ENCODE data around the gene PLXNA4.

Gene PLXNA4, protein sequence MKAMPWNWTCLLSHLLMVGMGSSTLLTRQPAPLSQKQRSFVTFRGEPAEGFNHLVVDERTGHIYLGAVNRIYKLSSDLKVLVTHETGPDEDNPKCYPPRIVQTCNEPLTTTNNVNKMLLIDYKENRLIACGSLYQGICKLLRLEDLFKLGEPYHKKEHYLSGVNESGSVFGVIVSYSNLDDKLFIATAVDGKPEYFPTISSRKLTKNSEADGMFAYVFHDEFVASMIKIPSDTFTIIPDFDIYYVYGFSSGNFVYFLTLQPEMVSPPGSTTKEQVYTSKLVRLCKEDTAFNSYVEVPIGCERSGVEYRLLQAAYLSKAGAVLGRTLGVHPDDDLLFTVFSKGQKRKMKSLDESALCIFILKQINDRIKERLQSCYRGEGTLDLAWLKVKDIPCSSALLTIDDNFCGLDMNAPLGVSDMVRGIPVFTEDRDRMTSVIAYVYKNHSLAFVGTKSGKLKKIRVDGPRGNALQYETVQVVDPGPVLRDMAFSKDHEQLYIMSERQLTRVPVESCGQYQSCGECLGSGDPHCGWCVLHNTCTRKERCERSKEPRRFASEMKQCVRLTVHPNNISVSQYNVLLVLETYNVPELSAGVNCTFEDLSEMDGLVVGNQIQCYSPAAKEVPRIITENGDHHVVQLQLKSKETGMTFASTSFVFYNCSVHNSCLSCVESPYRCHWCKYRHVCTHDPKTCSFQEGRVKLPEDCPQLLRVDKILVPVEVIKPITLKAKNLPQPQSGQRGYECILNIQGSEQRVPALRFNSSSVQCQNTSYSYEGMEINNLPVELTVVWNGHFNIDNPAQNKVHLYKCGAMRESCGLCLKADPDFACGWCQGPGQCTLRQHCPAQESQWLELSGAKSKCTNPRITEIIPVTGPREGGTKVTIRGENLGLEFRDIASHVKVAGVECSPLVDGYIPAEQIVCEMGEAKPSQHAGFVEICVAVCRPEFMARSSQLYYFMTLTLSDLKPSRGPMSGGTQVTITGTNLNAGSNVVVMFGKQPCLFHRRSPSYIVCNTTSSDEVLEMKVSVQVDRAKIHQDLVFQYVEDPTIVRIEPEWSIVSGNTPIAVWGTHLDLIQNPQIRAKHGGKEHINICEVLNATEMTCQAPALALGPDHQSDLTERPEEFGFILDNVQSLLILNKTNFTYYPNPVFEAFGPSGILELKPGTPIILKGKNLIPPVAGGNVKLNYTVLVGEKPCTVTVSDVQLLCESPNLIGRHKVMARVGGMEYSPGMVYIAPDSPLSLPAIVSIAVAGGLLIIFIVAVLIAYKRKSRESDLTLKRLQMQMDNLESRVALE (N-terminal part only)

DNA sequence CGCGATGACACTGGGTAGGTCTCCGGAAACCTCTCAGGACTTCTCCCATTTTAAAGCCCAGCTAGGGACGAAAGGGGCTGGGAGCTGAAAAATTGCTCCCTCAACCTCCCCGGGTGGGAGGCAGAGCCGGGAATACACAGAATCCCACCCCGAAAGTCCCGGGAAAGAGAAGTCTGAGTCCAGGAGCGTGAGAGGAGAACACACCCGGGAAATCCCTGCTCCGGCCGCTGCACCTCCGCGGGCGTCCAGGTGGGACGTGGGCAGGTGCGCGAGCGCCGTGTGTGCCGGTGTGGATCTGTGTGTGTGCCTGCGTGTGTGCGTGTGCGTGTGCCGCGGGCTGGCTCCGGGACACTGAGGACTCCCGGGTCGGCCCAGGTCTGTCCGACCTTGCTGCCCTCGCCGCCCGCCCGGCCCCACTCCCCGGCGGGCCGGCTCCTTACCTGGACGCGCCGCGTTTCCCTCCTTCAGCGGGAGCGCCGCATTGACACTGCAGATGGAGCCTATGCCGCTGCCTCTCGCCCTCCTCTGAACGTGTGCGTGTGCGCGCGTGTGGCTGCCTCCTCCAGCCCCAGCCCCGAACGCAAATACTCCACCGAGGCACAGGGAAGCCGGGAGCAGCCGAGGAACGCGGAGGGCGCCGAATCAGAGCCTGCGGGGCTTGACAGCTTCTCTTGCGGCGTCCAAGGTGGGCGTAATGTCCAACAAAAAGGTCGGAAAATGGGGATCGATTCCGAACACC is at the start of gene PLXNA4:
Gene PLXNA4, minus strand, starts transcription at position 489 of the 739 bp plus-strand sequence. CDS start 67,777 bp downstream, outside the sequence.
- no peaks in the 10 kb centered on the region for H3K36me3 ChIP-seq
- no peak for TF ChIP-seq Cebpa-rat (IDR thresholded peaks at IDR 0.05)
- no peak within 1 kb of the TSS for H3K27ac ChIP-seq
- peaks cover 0 to 46% (median 25%) of the 10 kb centered on the region in 11 experiments; a peak in 16 of 22 replicates for H4K20me1 ChIP-seq
- peak within 1 kb of the TSS; percentile 94 to 99 (median 99) for H3K4me2 ChIP-seq
- peak within 1 kb of the TSS; percentile 60 to 76 (median 66) for H3K4me3 ChIP-seq
- peak within 1 kb of the TSS; percentile 13 to 64 (median 56); a peak in 18 of 22 replicates for H3K9ac ChIP-seq
- H3K4me1 ChIP-seq: peaks cover 8 to 22% (median 16%) of the 10 kb centered on the region in 10 experiments; a peak in 19 of 20 replicates
- H3K9me3 ChIP-seq (replicated peaks in 1 of 11): no peaks in the 10 kb centered on the region
- peaks cover 69 to 83% (median 75%) of the 10 kb centered on the region in 11 experiments for H3K27me3 ChIP-seq

DNA sequence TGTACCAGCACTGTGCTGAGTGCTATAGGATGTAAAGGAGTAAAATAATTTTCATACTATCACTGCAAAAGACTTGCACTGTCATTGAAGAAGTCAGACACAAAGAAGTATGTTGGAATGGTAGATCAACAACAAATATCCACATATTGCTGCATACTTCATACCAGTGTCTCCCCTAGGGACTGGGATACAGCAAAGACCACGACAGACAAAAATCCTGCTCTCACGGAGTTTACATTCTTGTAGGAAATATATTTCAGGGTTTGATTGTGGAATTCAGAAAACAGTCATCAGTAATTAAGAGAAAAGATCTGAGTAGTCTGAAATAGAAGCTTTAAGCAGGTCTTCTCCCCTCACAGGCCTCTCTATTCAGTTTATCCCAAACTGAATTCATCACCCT is 49.4 kb upstream of the PLXNA4 start:
- Histone ChIP-seq H4K20me1 (no peaks in the 10 kb centered on the region), H3K27ac (no peak overlapping the region)

DNA sequence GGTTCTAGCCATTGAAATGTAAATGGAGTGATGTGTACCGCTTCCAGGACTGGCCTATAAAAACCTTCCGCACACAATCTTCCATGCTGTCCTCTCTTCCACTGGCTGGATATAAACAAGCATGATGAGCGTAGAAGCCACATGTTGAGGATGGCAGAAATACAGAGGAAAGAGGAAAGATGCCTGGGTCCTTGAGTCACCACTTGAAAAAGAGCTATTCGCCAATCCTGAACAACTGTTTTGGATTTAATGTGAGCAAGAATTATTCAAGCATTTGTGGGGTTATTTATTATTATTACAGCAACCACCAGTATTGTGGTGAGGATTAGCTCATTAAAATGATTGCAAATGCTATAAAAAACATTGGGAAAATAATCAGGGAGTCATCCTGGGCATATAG is 45.8 kb upstream of the PLXNA4 start:
- Histone ChIP-seq H3K36me3 (no peaks in the 10 kb centered on the region), H3K4me3 (no peak overlapping the region), H3K27ac (no peak overlapping the region), H3K4me1 (peaks cover 0 to 8% (median 0%) of the 10 kb centered on the region in 10 experiments; a peak in 2 of 20 replicates), H3K4me2 (no peak overlapping the region), H3K9me3 (replicated peaks in 1 of 11) (no peaks in the 10 kb centered on the region), H3K9ac (no peak overlapping the region), H4K20me1 (no peaks in the 10 kb centered on the region), H3K27me3 (no peaks in the 10 kb centered on the region)
- no peak for TF ChIP-seq Cebpa-rat (IDR thresholded peaks at IDR 0.05)

More for the DNA sequence above, 49.4 kb upstream of the PLXNA4 start:
- no peaks in the 10 kb centered on the region for H3K9me3 ChIP-seq (replicated peaks in 1 of 11)
- peaks cover 0 to 27% (median 12%) of the 10 kb centered on the region in 10 experiments; a peak in 14 of 20 replicates for H3K4me1 ChIP-seq
- no peak overlapping the region for H3K4me2 ChIP-seq
- no peaks in the 10 kb centered on the region for H3K36me3 ChIP-seq
- no peaks in the 10 kb centered on the region for H3K27me3 ChIP-seq
- TF ChIP-seq Cebpa-rat (IDR thresholded peaks at IDR 0.05): no peak
- no peak overlapping the region for H3K9ac ChIP-seq
- H3K4me3 ChIP-seq: no peak overlapping the region

DNA sequence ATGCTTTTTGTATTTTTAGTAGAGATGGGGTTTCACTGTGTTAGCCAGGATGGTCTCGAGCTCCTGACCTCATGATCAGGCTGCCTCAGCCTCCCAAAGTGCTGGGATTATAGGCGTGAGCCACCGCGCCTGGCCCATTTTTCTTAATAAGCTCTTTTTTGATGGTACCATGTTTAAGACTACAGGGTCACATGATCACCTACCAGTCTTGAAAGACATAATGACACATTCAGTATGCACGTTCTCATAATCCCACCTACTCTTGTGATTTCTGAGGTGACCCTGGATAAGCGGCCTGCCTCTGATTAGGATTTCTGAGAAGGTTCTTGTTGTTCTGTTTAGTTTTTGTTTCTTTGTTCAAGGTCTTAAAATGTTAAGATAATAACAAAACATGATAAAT is 43.7 kb upstream of the PLXNA4 start:
- H3K36me3 ChIP-seq: no peaks in the 10 kb centered on the region
- H3K9ac ChIP-seq: no peak overlapping the region
- no peak for TF ChIP-seq Cebpa-rat (IDR thresholded peaks at IDR 0.05)
- H3K4me1 ChIP-seq: peaks cover 0 to 11% (median 4%) of the 10 kb centered on the region in 10 experiments; a peak in 14 of 20 replicates
- no peak overlapping the region for H3K4me2 ChIP-seq
- H3K9me3 ChIP-seq (replicated peaks in 1 of 11): no peaks in the 10 kb centered on the region
- no peaks in the 10 kb centered on the region for H4K20me1 ChIP-seq
- H3K4me3 ChIP-seq: no peak overlapping the region
- no peaks in the 10 kb centered on the region for H3K27me3 ChIP-seq
- no peak overlapping the region for H3K27ac ChIP-seq

DNA sequence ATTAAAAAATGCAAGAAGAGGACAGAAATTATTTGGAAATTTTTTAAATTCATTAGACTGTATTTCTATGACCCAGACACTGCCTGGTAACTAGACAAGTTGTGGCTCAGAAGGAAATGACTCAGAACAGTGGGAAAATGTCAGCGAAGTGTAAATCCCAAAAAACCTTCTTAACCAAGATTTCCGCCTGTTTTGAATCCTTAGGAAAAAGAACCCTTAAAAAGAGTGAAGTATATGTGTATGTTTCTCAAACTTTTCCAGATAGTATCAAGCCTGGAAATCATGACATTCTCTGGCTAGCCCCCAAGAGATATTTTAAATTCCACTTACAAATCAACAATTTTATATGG is 42.7 kb upstream of the PLXNA4 start:
- Histone ChIP-seq H4K20me1 (no peaks in the 10 kb centered on the region), H3K27ac (no peak overlapping the region), H3K9me3 (replicated peaks in 1 of 11) (no peaks in the 10 kb centered on the region), H3K4me1 (peaks cover 8 to 21% (median 14%) of the 10 kb centered on the region in 10 experiments), H3K27me3 (no peaks in the 10 kb centered on the region), H3K36me3 (no peaks in the 10 kb centered on the region), H3K9ac (no peak overlapping the region), H3K4me3 (no peak overlapping the region), H3K4me2 (peak overlapping the region in 2 of 11 experiments; percentile 5 to 7; a peak in 1 of 22 replicates)
- no peak for TF ChIP-seq Cebpa-rat (IDR thresholded peaks at IDR 0.05)

DNA sequence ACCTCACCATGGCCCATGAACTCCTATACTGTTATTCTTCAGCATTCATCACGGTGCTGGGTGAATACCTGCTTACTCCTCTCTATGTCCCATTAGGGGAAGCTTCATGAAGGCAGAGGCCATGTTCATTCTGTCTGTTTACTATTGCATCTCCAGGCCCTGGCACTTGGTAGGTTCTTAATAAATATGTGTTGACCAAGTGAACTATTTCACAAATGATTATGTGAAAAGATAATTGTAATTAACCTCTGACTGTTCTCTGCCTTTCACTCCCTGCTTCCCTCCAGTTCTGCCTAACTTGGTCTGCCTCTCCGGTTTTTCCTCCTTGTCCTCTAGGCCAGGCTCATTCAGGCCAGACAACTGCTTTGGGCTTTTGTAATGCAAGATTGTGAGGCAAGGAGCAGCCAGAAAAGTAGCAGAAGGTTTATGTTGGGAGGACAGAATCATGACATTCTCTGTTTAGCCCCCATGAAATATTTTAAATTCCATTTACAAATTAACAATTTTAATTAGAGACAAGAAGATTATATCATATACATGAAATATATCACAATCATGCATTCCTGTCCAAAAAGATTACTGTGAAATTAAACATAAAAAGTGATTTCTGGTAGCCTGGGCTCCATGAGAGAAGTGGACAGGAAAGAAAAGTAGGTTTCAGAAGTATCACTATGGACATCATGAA is 42.1 kb upstream of the PLXNA4 start:
- no peak overlapping the region for H3K4me3 ChIP-seq
- H3K27me3 ChIP-seq: no peaks in the 10 kb centered on the region
- H3K27ac ChIP-seq: no peak overlapping the region
- H3K4me2 ChIP-seq: peak overlapping the region in 2 of 11 experiments; percentile 5 to 7; a peak in 1 of 22 replicates
- H3K9me3 ChIP-seq (replicated peaks in 1 of 11): no peaks in the 10 kb centered on the region
- TF ChIP-seq Cebpa-rat (IDR thresholded peaks at IDR 0.05): no peak
- no peaks in the 10 kb centered on the region for H4K20me1 ChIP-seq
- peaks cover 10 to 21% (median 14%) of the 10 kb centered on the region in 10 experiments for H3K4me1 ChIP-seq
- no peak overlapping the region for H3K9ac ChIP-seq
- H3K36me3 ChIP-seq: no peaks in the 10 kb centered on the region

DNA sequence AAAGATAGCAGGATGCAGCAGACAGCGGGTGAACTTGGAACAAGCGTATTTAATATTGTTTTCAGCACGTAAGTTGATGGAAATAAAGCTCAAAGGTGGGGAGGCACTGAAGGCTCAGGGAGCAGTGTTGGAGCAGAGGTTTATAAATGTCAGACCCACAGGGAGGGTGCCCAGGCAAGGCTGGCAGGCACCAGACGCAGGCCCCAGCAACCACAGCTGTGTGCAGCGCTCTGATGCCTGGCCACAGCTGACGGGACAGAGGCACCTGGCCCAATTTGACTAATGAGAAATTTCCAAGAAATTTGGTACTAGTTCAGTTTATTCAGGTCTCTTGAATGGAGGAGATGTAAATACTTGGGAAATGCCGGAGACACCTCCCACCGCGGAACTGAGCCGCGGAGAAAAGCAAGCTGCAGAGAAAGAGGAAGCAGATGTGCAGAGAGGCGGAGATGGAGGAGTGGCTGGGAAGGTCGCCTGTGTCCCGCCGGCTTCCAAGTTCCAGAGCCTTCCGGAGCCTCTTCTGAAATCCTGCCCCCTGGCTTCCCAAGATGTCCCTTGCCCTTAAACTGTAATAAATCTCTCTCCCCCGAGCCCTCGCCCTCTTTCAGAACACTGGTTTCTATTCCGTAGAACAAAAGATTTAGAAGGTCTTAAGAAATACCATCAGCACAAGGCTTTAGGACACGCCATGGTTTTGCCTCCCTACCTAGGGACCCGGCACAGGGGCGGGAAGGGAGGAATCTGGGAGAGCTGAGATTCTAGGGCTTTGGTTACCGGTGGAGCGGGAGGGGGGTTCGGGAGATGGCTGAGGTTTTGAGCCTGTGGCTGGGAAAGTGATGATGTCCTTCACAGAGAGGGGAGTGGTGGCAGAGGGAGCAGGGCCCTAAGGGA is 38.4 kb upstream of the PLXNA4 start:
- H3K27me3 ChIP-seq: no peaks in the 10 kb centered on the region
- H3K4me1 ChIP-seq: peaks cover 10 to 21% (median 14%) of the 10 kb centered on the region in 10 experiments
- peak overlapping the region in 5 of 11 experiments; percentile 1 to 53 (median 31); a peak in 5 of 22 replicates for H3K9ac ChIP-seq
- no peaks in the 10 kb centered on the region for H3K9me3 ChIP-seq (replicated peaks in 1 of 11)
- peak overlapping the region; percentile 79 to 94 (median 86) for H3K4me2 ChIP-seq
- H3K36me3 ChIP-seq: no peaks in the 10 kb centered on the region
- no peak for TF ChIP-seq Cebpa-rat (IDR thresholded peaks at IDR 0.05)
- H3K27ac ChIP-seq: peak overlapping the region in 7 of 11 experiments; percentile 6 to 53 (median 22); a peak in 10 of 22 replicates
- peak overlapping the region in 9 of 10 experiments; percentile 10 to 59 (median 40); a peak in 17 of 20 replicates for H3K4me3 ChIP-seq
- no peaks in the 10 kb centered on the region for H4K20me1 ChIP-seq
